GM18873 (cell line): ENCODE data around the gene YWHAG.
"Not testable (repeated sequence)": the region's sequence is repeated elsewhere in the genome, so short reads cannot be mapped to it uniquely, and the experiment has no call there.

Source experiments
- ATAC-seq: cut with Tn5 transposase; IDR thresholded peaks from one replicate; pipeline ENCODE4 v1.9.1; 2021; ENCODE audit warnings: mild to moderate bottlenecking, moderate library complexity, moderate number of reproducible peaks; ENCODE audit not compliant: unreplicated experiment, low FRiP score

Gene YWHAG

DNA sequence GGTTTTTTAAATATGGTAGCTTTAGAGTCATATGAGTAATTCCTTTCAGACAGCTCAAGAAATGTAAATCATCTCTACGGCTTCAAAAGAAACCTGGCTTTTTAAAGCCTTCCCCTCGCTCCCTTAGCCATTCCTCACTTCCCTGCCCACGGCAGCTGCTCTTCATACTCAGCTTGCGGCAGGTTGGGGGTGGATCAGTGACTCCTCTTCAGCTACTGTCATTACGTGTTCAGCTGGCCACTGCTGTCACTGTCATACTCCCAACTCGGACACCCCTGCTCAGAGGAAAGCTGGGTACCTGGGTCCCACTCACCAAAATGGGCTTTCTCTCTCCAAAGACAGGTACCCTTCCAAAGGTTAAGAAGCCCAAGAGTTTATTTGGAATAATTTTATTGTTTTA is 6.6 kb downstream of the YWHAG start:
- no peak for ATAC-seq

DNA sequence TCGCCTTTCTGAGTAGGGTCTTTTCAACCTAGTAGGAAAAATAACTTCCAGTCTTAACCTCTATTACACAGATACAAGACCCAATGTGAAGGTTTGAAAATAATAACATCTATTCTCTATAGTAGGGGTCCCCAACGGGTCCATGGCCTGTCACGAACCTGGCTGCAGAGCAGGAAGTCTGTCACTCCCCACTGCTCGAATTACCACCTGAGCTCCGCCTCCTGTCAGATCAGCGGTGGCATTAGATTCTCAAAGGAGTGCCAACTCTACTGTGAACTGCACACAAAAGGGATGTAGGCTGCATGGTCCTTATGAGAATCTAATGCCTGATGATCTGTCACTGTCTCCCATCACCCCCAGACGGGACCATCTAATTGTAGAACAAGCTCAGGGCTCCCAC is 7.4 kb downstream of the YWHAG start:
- no peak for ATAC-seq

DNA sequence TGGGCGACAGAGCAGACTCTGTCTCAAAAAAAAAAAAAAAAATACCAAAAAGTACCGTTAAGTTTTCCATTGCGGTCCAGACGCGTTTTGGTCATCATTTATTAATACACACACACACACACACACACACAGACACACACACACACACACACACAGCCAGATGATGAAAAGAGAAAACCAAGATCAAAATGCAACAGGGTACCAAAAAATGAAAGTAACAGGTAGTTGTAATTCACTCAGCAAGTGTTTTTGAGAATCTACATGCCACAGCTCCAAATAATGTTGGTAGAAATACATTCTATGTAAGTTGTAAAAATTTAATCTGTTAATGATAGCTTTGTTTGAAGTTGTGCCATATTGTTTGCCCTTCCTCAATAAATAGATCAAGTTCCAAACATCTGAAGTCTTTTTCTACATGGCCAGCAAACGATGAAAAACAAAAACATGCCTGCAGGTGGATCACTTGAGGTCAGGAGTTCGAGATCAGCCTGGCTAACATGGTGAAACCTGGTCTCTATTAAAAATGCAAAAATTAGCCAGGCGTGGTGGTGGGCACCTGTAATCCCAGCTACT is 9.4 kb downstream of the YWHAG start:
- ATAC-seq: no peak

DNA sequence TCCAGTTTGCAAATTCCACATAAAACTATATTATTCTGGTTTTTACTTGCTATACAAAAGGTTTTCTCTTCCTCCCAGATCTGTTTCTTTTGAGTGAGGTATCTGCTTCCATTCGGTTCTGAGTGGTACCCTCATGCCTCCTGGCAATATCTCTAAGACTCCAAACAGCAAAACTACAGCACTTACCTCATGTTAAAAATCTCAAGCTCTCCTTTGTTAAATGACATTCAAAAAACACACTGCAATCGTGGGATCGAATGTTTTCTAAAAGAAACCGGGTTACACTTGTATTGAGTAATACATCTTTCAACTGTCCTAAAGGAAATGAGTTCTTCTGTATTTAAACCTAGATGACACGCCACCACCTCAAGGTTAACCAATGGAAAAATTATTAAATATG is 11.1 kb downstream of the YWHAG start:
- no peak for ATAC-seq

DNA sequence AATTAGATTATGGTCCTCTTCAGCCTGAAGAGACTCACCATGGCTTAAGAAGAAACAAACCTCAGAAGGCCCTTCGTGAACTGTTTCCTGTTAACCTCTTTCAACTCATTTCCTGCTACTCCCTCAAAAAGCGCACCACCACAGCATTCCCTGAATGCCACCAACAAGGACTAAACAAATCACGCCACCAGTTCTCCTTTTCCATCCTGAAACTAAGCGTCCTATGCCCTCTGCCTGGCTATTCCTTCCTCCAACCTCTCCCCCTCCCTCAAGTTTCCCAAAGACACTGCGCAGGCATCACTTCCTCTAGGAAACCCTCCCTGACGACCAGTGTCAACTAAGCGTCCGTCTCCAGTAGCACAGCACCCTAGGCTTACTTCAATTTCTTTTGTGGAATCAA is 12.0 kb downstream of the YWHAG start:
- no peak for ATAC-seq

DNA sequence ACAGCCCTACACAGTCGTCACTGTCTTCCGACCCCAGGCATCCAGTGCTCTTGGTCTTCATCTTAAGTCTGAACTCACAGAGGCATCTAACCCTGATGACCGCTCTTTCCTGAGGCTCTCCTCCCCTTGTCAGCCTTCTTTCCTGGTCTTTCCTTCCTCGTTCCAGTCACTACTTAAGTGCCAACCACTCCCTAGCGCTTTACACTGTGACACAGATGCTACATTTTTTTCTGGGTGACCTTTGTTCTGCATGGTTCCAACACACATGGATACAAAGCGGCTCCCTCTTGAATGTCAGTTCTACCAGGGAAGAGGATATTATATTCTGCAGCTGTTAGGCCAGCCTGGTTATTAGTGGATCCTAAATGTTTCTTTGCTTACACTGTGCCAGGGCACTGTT is 12.7 kb downstream of the YWHAG start:
- no peak for ATAC-seq

DNA sequence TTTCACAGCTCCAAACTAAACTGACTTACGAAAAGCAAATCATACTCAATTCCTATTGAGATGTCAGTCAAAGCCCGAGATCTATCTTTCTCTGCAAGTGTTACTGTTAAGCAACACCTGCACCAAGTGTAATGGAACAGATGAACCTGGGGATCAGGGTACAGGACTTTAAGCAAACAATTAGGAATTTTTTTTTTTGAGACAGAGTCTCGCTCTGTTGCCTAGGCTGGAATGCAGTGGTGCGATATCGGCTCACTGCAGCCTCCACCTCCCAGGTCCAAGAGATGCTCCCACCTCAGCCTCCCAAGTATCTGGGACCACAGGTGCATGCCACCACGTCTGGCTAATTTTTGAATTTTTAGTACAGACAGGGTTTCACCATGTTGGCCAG is 14.9 kb downstream of the YWHAG start:
- ATAC-seq: no peak

DNA sequence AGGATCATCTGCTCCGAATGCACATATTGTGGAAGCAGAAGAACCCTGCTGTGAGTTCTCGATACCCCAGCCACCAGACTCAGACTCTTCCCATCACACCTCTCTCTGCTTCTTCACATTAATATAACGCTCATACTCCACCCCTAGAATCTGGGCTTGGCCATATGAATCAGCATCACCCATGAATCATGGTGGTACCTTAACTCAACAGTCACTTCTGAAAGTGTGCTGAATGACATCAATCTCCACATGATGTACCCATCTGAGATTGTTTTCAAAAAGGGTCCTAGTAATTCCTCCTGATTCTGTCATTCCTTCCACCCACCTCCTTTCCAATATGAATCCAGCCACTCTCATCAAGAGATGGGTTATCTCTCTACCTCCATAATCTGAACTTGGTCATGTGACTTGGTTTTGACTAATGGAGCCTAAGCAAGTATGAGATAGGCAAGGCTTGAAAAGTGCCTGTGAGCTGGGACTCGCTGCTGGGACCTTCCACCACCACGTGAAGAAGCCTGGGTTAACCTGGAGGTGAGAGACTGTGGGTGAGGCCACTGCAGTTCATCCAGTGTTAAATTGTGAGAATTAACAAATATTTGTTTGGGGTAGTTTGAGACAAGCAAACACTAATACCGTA is 15.4 kb downstream of the YWHAG start:
- ATAC-seq: no peak

DNA sequence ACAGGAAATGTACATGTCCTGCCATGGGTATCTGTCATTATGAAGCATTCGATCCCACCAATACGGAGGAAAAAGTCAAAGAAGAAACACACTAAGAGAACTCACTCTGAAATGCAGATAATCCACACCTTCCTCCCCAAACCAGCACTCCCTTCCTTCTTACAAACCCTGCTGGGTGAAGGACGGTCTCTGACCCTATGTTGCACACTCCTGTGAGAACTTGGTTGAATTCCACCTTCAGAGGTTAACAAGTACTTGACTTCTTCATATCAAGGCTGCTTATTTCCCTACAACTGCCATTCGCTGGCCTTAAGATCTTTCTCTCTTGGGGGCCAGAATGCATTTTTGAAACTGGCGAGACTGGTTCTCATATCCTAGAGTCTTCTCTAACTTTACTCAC is 16.6 kb downstream of the YWHAG start:
- no peak for ATAC-seq

DNA sequence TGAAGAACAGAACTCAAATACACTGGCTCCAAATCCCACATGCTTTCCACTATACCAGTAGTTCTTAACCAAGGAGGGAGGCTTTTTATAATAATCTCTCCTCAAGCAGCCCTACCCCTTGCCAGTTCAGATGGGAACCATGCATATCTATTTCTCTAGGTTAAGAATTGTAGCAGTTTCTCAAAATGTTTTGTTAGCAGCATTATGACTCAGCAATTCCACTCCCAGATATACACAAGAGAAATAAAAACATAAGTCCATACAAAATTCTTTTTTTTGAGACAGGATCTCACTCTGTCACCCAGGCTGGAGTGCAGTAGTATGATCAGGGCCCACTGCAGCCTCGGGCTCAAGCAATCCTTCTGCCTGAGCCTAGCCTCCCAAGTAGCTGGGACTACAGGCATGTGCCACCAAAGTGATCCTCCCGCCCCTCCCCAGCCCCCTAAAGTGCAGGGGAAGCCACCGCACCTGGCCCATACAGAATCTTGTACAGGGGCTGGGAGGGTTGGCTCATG is 18.1 kb downstream of the YWHAG start:
- ATAC-seq: no peak

DNA sequence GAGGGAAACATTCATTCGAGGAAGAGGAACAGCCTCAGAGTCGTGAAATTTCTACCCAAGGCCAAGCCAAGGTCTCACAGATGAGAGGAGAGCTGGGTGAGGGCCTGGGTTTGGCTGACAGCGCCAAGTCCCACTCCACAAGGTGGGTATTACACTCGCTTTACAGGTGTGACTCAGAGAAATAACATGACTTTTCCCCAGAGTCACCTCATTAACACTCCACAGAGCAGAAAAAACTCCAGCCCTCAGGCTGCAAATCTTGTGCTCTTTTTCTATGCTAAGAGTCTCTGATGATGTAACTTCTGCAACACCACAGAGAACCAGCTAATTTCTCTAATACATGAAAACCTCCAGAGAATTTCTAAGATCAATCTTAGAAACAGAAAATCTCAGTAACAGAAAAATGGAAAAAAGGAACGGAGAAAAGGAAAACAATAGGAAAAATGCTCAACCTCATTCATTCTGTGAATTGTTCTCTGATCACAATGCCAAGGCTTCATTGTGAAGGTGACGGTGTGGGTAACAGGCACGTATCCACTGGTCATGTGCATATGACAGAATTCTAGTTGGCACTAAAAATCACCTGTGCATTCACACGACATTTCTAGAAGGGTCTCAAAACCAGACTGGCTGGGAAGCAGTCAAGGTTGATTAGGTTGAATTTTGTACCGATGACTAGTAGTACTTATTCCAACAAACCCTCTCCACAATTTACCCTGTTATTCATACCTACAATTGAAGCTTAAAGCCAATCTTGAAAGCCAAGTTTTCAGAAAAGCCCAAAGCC is 20.3 kb downstream of the YWHAG start:
- ATAC-seq: no peak

DNA sequence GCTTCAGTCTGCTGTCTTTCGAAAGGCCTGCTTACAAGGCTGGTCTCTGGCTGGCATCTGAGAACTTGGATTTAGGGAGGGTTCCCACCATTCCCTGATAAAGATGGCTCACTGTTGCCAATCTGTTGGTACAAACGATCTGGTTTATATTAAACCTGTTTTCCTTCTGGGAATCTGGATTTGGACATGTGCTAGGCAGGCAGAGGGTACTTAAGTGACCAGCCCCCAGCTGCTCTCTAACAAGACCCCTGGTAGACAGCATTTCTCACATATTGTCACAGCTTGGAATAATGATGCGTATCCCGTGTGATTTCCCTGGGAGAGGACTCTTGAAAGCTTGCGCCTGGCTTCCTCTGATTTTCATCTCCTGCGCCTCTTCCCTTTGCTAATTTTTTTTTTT is 21.6 kb downstream of the YWHAG start:
- ATAC-seq: no peak

DNA sequence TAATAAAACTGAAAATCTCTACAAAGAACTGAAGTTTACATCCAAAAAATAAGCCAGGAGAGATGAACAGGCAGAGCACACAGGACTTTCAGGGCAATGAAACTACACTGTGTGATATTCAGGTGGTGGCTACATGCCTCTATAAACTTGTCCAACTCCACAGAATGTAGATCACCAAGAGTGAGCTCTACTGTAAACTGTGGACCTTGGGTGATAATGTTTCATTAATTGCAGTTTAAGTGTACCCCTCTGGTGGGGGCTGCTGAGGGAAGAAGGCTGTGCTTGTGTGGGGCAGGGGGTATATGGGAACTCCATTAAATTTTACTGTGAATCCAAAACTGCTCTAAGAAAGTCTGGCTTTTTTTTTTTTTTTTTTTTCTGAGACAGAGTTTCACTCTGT is 22.7 kb downstream of the YWHAG start:
- ATAC-seq: no peak

DNA sequence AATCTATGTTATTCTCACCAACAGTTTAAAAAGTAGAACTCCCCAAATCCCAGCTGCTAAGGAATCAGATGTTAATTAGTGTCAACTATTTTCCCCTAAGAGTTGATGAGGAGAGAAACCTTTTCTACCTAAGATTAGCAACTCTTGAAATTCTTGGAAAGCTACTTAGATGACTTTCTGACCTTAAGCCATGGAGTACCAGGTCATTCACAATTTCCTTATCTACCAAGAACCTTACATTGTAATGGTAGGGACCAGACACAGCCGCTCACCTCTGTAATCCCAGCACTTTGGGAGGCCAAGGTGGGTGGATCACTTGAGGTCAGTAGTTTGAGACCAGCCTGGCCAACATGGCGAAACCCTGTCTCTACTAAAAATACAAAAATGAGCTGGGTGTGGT is 23.4 kb downstream of the YWHAG start:
- not testable (repeated sequence) for ATAC-seq

DNA sequence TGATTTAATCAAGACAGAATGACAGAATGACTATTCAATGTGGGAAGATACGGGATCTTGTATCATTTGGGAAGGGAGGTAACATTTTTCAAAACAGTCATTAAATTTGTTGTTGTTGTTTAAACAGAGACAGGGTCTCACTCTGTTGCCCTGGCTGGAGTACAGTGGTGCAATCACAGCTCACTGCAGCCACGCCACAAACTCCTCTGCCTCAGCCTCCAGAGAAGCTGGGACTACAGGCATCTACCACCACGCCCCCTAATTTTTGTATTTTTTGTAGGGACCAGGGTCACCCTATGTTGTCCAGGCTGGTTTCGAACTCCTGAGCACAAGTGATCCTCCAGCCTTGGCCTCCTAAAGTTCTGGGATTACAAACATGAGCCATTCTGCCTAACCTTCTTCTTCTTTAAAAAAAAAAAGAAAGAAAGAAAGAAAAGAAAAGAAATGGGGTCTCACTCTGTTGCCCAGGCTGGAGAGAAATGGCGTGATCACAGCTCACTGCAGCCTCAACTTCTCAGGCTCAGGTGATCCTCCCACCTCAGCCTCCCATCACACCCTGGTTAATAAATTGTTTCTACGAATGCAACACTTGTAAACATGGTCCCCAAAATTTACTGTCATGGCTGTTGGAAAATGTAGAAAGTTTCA is 24.3 kb downstream of the YWHAG start:
- ATAC-seq: no peak

DNA sequence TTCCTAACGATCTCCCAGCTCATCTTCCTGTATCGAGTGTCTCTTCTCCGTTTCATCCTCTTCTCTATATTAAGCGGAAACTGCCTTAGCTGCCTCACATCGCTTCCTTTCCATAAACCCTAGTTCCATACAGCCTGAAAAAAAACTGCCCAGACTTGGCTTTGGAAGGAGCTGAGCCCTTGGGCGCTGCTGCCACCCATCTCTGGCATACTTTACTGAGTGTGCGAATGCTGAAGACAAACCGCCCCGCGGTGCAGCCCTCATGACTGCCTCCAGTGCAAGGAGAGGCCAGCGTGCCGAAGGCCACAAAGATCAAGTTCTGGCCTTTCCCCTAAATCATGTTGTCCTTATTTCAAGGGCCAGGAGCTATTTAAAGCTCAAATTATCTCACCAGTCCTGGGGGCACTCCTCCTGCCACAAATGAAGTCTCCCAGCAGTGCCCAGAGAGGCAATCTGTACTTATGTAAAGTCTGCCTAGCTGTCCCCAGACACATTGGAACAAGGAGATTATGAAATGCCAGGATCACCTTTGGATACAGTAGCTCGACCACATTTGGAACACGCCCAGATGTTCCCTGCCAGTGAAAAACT is 25.2 kb downstream of the YWHAG start:
- ATAC-seq: no peak

DNA sequence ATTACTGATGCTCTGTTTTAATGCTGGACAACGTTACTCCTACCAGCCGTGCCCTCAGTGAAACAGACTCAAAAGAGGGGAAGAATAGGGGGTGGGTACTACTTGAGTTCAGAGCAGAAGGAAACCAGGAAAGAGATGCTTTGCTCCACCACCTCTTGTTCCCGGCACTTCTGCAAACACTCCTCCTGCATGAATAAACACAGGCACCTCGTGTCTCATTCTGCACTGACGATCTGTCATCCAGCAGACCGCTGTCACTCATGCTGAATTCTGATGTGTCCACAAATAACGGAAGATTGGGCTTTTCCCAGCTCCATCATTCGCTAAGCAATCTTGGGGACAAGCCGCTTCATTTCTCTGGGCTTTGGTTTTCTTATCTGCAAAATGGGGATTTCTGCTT is 26.7 kb downstream of the YWHAG start:
- no peak for ATAC-seq

DNA sequence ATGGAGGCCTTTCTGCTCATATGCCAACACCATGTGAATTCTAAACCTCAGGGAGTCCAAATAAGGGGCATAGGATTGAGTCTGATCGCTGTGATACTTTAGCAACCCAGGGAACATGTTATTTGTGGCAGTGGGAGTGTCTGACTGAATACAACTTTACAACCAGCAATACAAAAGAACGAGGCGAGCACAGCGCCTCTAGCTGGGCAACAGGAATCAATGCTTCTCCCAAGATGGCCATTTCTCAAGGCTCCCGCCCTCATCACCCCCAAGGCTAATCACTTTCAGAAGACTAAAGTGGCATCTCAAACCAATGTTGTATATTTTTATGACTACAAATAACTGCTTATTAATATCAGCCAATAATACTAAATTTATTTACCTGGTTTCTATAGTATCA is 28.1 kb downstream of the YWHAG start:
- ATAC-seq: no peak

DNA sequence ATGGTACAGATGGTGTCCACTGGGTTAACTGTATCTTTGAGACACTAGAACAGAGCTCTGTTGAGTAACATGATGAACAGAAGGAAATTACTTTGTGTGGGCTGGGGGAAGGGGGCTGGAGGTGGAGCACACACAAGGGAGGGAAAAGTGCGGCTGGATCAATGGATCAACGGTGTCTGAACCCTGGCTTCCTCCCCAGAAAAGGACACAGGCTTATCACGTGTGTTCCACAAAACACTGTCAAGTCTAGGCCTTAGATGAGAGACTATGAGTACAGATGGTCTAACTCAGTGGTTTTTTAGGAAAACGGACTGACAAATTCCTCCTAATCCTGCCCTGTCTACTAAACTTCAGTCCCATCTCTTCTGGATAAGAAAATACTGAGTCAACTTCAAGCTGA is 28.5 kb downstream of the YWHAG start:
- ATAC-seq: no peak

DNA sequence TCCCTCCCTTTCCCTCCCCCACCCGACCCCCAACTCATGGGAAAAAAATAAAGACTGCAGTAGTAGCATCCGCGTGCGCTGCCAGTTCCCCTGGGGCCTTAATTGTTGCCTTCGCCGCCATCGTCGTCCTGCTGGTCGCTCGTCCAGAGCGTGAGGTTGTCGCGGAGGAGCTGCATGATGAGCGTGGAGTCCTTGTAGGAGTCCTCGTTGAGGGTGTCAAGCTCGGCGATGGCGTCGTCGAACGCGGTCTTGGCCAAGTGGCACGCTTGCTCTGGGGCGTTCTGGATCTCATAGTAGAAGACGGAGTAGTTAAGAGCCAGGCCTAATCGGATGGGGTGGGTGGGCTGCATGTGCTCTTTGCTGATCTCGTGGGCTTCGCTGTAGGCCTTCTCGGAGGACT is 29.3 kb downstream of the YWHAG start:
- ATAC-seq: no peak

DNA sequence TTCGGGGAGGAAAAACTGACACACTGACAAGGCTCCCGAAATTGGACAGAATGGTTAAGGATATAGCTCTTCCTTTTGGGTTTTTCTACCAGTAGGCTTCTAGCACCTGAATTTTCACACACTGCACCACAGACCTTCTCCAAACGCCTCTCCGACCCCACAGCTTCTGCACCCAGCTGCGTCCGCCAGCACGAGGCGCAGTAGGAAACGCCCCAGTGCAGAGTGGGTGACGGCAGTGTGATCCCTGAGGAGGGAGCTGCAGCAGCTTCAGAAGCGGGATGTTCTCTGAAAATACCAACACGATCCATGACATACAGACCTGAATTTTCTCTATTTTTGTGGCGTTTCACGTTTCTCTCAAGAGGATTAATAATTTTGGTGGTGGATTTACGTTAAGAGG is 30.4 kb downstream of the YWHAG start:
- no peak for ATAC-seq
